H1 (cell line): ENCODE results near the gene DGKD. TPM values are rescaled to one million over a fixed set of nuclear protein-coding genes. Genes with fewer than 3 reads are reported as not detected.
A peak's percentile ranks its signal among the peaks of the same experiment; 100 is the strongest.

Experiments
- CTCF ChIA-PET: fragments of 300-600 bp; sonication (Branson Sonifier 250); formaldehyde crosslinking; loops from one replicate; lab custom pipeline; 2021; ENCODE audit not compliant: partially characterized antibody; lab: Charles Lee
- POLR2A ChIA-PET: fragments of 300-600 bp; sonication (Branson Sonifier 250); formaldehyde crosslinking; loops from one replicate; lab custom pipeline; 2021; ENCODE audit warnings: inconsistent platforms; ENCODE audit not compliant: partially characterized antibody; lab: Charles Lee
- DNase-seq, 2 experiments: peaks; one replicate each; pipeline versions ENCODE4 v3.0.0 to v3.0.0-alpha.2; 2010 to 2022; ENCODE audit warnings: low spot score in 2 of 2, low read depth in 1 of 2, mixed read lengths in 1 of 2
- FAIRE-seq: peaks from 2 replicates; lab custom pipeline; 2011; peaks lifted over from hg19 to GRCh38; lab: Jason Lieb, UNC
- H2AFZ ChIP-seq: 2 replicates; pipeline ENCODE4 v1.8.1; 2012; ENCODE audit warnings: low read length, inconsistent platforms
- H2AK5ac ChIP-seq: 2 replicates; pipeline ENCODE4 v1.6.1; 2013; ENCODE audit warnings: low read depth, low read length
- H2BK120ac ChIP-seq: replicated peaks from 2 replicates; pipeline ENCODE3; 2013; ENCODE audit warnings: low read depth, low read length, inconsistent platforms
- H2BK12ac ChIP-seq: 2 replicates; pipeline ENCODE4 v1.6.1; 2013; ENCODE audit warnings: low read depth, low read length
- H2BK15ac ChIP-seq: 2 replicates; pipeline ENCODE4 v1.6.1; 2013; ENCODE audit warnings: low read length
- H2BK20ac ChIP-seq: 2 replicates; pipeline ENCODE4 v1.6.1; 2013; ENCODE audit warnings: low read length
- H2BK5ac ChIP-seq: 2 replicates; pipeline ENCODE4 v1.6.1; 2013; ENCODE audit warnings: low read depth, low read length
- H3K14ac ChIP-seq: 2 replicates; pipeline ENCODE4 v1.6.1; 2013; ENCODE audit warnings: inconsistent platforms; ENCODE audit not compliant: insufficient read length
- H3K18ac ChIP-seq: 2 replicates; pipeline ENCODE4 v1.6.1; 2013; ENCODE audit warnings: low read length; ENCODE audit errors: extremely low read depth
- H3K23ac ChIP-seq: 2 replicates; pipeline ENCODE4 v1.6.1; 2013; ENCODE audit warnings: inconsistent platforms; ENCODE audit not compliant: insufficient read length
- H3K23me2 ChIP-seq: 2 replicates; pipeline ENCODE4 v1.6.1; 2013; ENCODE audit warnings: low read depth, low read length
- H3K27ac ChIP-seq: 2 replicates; pipeline ENCODE4 v1.6.1; 2011; ENCODE audit warnings: low read depth, low read length, inconsistent platforms
- H3K27me3 ChIP-seq, 4 experiments: replicated peaks in 1 of 4; 1 replicate in 1 of 4; 2 replicates in 3 of 4; pipeline versions ENCODE4 v1.6.1 to v1.8.1; 2011 to 2013; ENCODE audit warnings: low read length in 3 of 4, mild to moderate bottlenecking in 3 of 4, inconsistent platforms in 2 of 4, mixed read lengths in 2 of 4, moderate library complexity in 1 of 4; ENCODE audit not compliant: control insufficient read depth in 3 of 4, insufficient read depth in 3 of 4; ENCODE audit errors: extremely low read depth in 1 of 4
- H3K36me3 ChIP-seq, 4 experiments: 2 replicates each; pipeline versions ENCODE4 v1.6.1 to v1.8.1; 2011 to 2013; ENCODE audit warnings: mild to moderate bottlenecking in 4 of 4, low read length in 3 of 4, moderate library complexity in 2 of 4, control low read depth in 1 of 4, inconsistent platforms in 1 of 4; ENCODE audit not compliant: insufficient read depth in 4 of 4, control insufficient read depth in 2 of 4
- H3K4ac ChIP-seq: replicated peaks from 2 replicates; pipeline ENCODE3; 2013; ENCODE audit warnings: low read length, low read depth, mixed read lengths, inconsistent platforms; ENCODE audit not compliant: insufficient read length
- H3K4me1 ChIP-seq, 4 experiments: replicated peaks in 1 of 4; 1 replicate in 1 of 4; 2 replicates in 3 of 4; pipeline versions ENCODE4 v1.6.1 to v1.8.1; 2011 to 2013; ENCODE audit warnings: low read length in 3 of 4, inconsistent platforms in 2 of 4, mixed read lengths in 1 of 4; ENCODE audit not compliant: insufficient read depth in 4 of 4, control insufficient read depth in 3 of 4
- H3K4me2 ChIP-seq, 2 experiments: 2 replicates each; pipeline versions ENCODE4 v1.6.1 to v1.8.1; 2011 to 2013; ENCODE audit warnings: low read depth in 2 of 2, low read length in 2 of 2, control low read depth in 1 of 2, inconsistent platforms in 1 of 2, mild to moderate bottlenecking in 1 of 2; ENCODE audit not compliant: insufficient read depth in 1 of 2
- H3K4me3 ChIP-seq, 4 experiments: fragments of 200-600, 300-600 bp in 1 of 4; sonication (generic), shearing (Covaris generic), sonication (Bioruptor Twin) in 1 of 4; 2 replicates each; pipeline versions ENCODE4 v1.5.1 to v1.8.1; 2011 to 2016; ENCODE audit warnings: low read length in 4 of 4, low read depth in 3 of 4, control low read depth in 2 of 4, inconsistent platforms in 2 of 4, mild to moderate bottlenecking in 2 of 4, mixed read lengths in 1 of 4, moderate library complexity in 1 of 4; ENCODE audit not compliant: insufficient read depth in 2 of 4; ENCODE audit errors: extremely low read depth in 1 of 4
- H3K56ac ChIP-seq: replicated peaks from 2 replicates; pipeline ENCODE3; 2013; ENCODE audit warnings: low read depth, mild to moderate bottlenecking, mixed read lengths, low read length, inconsistent platforms; ENCODE audit not compliant: insufficient read length
- H3K79me1 ChIP-seq: 2 replicates; pipeline ENCODE4 v1.6.1; 2013; ENCODE audit warnings: low read depth, low read length, control low read depth
- H3K79me2 ChIP-seq, 2 experiments: 2 replicates each; pipeline versions ENCODE4 v1.6.1 to v1.8.1; 2012 to 2013; ENCODE audit warnings: low read length in 2 of 2, mild to moderate bottlenecking in 2 of 2, inconsistent platforms in 1 of 2; ENCODE audit not compliant: insufficient read depth in 2 of 2, control insufficient read depth in 1 of 2
- H3K9ac ChIP-seq, 4 experiments: replicated peaks in 1 of 4; 1 replicate in 1 of 4; 2 replicates in 3 of 4; pipeline versions ENCODE4 v1.6.1 to v1.8.1; 2011 to 2013; ENCODE audit warnings: low read depth in 3 of 4, low read length in 3 of 4, control low read depth in 2 of 4, mild to moderate bottlenecking in 2 of 4, moderate library complexity in 2 of 4, inconsistent platforms in 1 of 4; ENCODE audit errors: extremely low read depth in 1 of 4
- H3K9me3 ChIP-seq, 2 experiments: 2 replicates each; pipeline versions ENCODE4 v1.6.1 to v1.8.1; 2012 to 2013; ENCODE audit warnings: mild to moderate bottlenecking in 2 of 2, moderate library complexity in 2 of 2, control low read depth in 1 of 2, inconsistent platforms in 1 of 2, low read depth in 1 of 2, low read length in 1 of 2, mixed read lengths in 1 of 2; ENCODE audit not compliant: insufficient read depth in 2 of 2
- H4K20me1 ChIP-seq, 2 experiments: replicated peaks in 1 of 2; 2 replicates each; pipeline versions ENCODE3 to v1.8.1; 2011 to 2013; ENCODE audit warnings: inconsistent platforms in 2 of 2, low read length in 2 of 2, mild to moderate bottlenecking in 1 of 2; ENCODE audit not compliant: insufficient read depth in 2 of 2, control insufficient read depth in 1 of 2
- H4K5ac ChIP-seq: 2 replicates; pipeline ENCODE4 v1.6.1; 2013; ENCODE audit warnings: low read length, low read depth, mixed read lengths, inconsistent platforms; ENCODE audit not compliant: insufficient read length
- H4K8ac ChIP-seq: 2 replicates; pipeline ENCODE4 v1.8.0; 2013; ENCODE audit warnings: mild to moderate bottlenecking, moderate library complexity, low read length, inconsistent platforms; ENCODE audit not compliant: insufficient read depth; ENCODE audit errors: extremely low read depth
- H4K91ac ChIP-seq: replicated peaks from 2 replicates; pipeline ENCODE3; 2013; ENCODE audit warnings: low read length, mixed read lengths, inconsistent platforms; ENCODE audit not compliant: insufficient read length
- CBX5 ChIP-seq: fragments of 300-800, 300-1000 bp; sonication (generic); IDR thresholded peaks from 2 replicates; pipeline ENCODE4 v1.7.1; 2016; ENCODE audit warnings: antibody characterized with exemption, low read length, low read depth
- CHD1 ChIP-seq: IDR thresholded peaks from 2 replicates; pipeline ENCODE4 v1.6.1; 2012; ENCODE audit warnings: low read depth, low read length, improper control_type of control experiment
- EGR1 ChIP-seq: IDR thresholded peaks from 2 replicates; pipeline ENCODE4 v1.6.1; 2011; ENCODE audit warnings: low read depth, low read length, borderline replicate concordance
- HDAC6 ChIP-seq: IDR thresholded peaks from one replicate; pipeline ENCODE4 v1.7.1; 2012; ENCODE audit warnings: low read depth, mild to moderate bottlenecking, inconsistent platforms, low read length, moderate library complexity
- POLR2AphosphoS5 ChIP-seq: IDR thresholded peaks from 2 replicates; pipeline ENCODE4 v1.6.1; 2011; ENCODE audit warnings: low read depth, low read length
- TEAD4 ChIP-seq: IDR thresholded peaks from 2 replicates; pipeline ENCODE4 v1.6.1; 2012; ENCODE audit warnings: low read depth, low read length, inconsistent platforms, mixed read lengths
- USF2 ChIP-seq: IDR thresholded peaks from 2 replicates; pipeline ENCODE4 v1.6.1; 2011; ENCODE audit warnings: low read length, improper control_type of control experiment
- WGBS, 2 experiments: shearing (Covaris generic) in 1 of 2; methylation state at CpG; one replicate each; pipeline versions ENCODE4 v1.1.6 to v1.1.7; 2013 to 2015; ENCODE audit warnings: low lambda C conversion rate in 2 of 2, mixed read lengths in 2 of 2, inconsistent platforms in 1 of 2, low coverage in 1 of 2, missing lambda C conversion rate in 1 of 2; ENCODE audit not compliant: insufficient replicate concordance in 2 of 2, insufficient coverage in 1 of 2, insufficient read length in 1 of 2; ENCODE audit errors: extremely low coverage in 1 of 2, missing lambda C conversion rate in 1 of 2; 5-methylcytosine and 5-hydroxymethylcytosine counted together
- polyA plus RNA-seq, 7 experiments: library from polyadenylated mRNA; depleted of rRNA in 3 of 7; stranded (reverse) in 5 of 7; unstranded in 2 of 7; fragments of >200 nt in 5 of 7; fragments of 200-250 nt in 2 of 7; gene quantifications; 1 replicate in 5 of 7; 2 replicates in 1 of 7; 4 replicates in 1 of 7; pipeline versions ENCODE4 v1.2.1 to v1.2.3, GENCODE V29; 2011 to 2013; ENCODE audit warnings: missing spikeins in 2 of 7, mixed read lengths in 2 of 7
- total RNA-seq: library from RNA; stranded (reverse); fragmentation: NEBNext Ultra II Directional; extraction: Animal tissue kit (Norgen Biotek cat#: 25700); gene quantifications from 2 replicates; pipeline ENCODE4 v1.2.1, GENCODE V29; 2021

DGKD gene
- total and polyA plus RNA-seq, 2 of the 8 experiments (the other 6 are each of a cell fraction or from before 2014, with no cell fraction given) = 7.7 to 30.9 TPM

GRCh38 chr2:233331536-233331935 lies 22.8 kb upstream of the DGKD start:
- H2BK15ac ChIP-seq = no peak overlapping the region
- H4K8ac ChIP-seq = no peak overlapping the region
- 90% methylated on average over 15 of the region's 15 CpGs; no CpG with 5 or more reads in 1 of the 2 experiments for WGBS, 2 experiments
- no peak overlapping the region for H2BK20ac ChIP-seq
- no peak overlapping the region for H3K14ac ChIP-seq
- H3K27ac ChIP-seq = no peak overlapping the region
- CTCF ChIA-PET = interaction anchor here (1.1 to 1.3 kb wide), 2 partner anchors 25 to 112 kb away, joined by 3 to 4 read pairs; no protein-coding TSS in a partner anchor
- no peak overlapping the region for H3K23ac ChIP-seq
- H3K4ac ChIP-seq = no peak overlapping the region
- POLR2A ChIA-PET = no interaction called here
- no peak overlapping the region for H3K4me3 ChIP-seq
- H3K27me3 ChIP-seq = peaks cover 8 to 77% (median 42%) of the 10 kb centered on the region in 4 experiments; a peak in 6 of 7 replicates
- H4K5ac ChIP-seq = no peak overlapping the region
- H2AFZ ChIP-seq = no peak overlapping the region
- DNase-seq (no peak), FAIRE-seq (no peak)
- peak overlapping the region; percentile 50; the same call in 1 of the 2 replicates for H2BK12ac ChIP-seq
- TF ChIP-seq CBX5 (no peak), EGR1 (no peak), HDAC6 (no peak), POLR2AphosphoS5 (no peak), USF2 (no peak), TEAD4 (no peak), CHD1 (no peak)
- no peaks in the 10 kb centered on the region for H4K20me1 ChIP-seq
- H3K9ac ChIP-seq = no peak overlapping the region
- no peak overlapping the region for H2BK5ac ChIP-seq
- no peak overlapping the region for H3K4me2 ChIP-seq
- H2AK5ac ChIP-seq = peak overlapping the region; percentile 82; the same call in 1 of the 2 replicates
- no peaks in the 10 kb centered on the region for H3K36me3 ChIP-seq
- H3K4me1 ChIP-seq = peaks cover 0 to 10% (median 3%) of the 10 kb centered on the region in 4 experiments; a peak in 2 of 7 replicates
- no peak overlapping the region for H3K56ac ChIP-seq
- H2BK120ac ChIP-seq = no peak overlapping the region
- no peak overlapping the region for H4K91ac ChIP-seq
- H3K23me2 ChIP-seq = no peaks in the 10 kb centered on the region
- no peaks in the 10 kb centered on the region for H3K79me2 ChIP-seq
- H3K18ac ChIP-seq = no peak overlapping the region
- no peaks in the 10 kb centered on the region for H3K79me1 ChIP-seq
- no peaks in the 10 kb centered on the region for H3K9me3 ChIP-seq
